NCI-H1105 treated with DMSO at 0.1 percent for 48 hours (cell line): ENCODE measurements around the gene IGF1.
"Not testable (repeated sequence)": the region's sequence is repeated elsewhere in the genome, so short reads cannot be mapped to it uniquely, and the experiment has no call there.

Source experiments
- DNase-seq: peaks from one replicate; lab custom pipeline; 2025; lab: John Stamatoyannopoulos, UW

IGF1 gene

DNA sequence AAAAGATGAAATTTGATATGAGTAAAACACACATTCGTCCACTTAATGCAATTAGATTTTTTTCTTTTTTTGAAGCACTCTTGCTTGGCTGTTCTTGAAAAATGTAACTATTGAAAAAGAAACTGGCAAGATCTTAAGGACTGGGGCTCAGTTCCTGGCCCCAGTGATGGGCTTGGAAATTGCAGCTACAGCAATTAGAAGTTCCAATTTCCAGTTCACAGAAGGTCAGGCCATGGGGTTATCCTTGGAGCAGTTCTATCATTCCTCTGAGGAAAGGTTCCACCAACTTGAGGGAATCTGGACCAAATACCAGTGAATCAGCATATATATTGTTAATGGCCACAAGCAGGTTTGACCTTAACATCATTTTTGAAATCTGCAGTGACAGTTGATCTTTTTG, 18.9 kb downstream of the IGF1 start:
- no peak for DNase-seq

DNA sequence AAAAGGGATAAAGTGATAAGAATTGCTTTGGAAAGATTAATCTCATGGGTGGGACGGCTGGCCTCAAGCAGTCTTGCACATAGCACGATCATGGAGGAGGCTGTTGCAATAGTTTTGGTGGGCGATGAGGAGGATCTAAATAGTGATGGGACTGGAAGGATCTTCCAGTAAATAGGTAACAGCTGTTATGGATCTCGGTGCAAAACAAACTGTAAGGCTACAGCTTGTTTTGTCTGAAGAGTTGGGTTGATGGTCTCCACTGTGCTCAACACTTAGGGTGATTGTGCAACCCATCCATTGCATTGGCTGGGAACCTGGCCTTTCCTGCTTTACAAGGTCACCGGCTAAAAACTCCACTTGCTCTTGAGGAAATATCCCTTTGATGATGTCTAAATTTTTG, 21.0 kb downstream of the IGF1 start:
- DNase-seq = no peak

DNA sequence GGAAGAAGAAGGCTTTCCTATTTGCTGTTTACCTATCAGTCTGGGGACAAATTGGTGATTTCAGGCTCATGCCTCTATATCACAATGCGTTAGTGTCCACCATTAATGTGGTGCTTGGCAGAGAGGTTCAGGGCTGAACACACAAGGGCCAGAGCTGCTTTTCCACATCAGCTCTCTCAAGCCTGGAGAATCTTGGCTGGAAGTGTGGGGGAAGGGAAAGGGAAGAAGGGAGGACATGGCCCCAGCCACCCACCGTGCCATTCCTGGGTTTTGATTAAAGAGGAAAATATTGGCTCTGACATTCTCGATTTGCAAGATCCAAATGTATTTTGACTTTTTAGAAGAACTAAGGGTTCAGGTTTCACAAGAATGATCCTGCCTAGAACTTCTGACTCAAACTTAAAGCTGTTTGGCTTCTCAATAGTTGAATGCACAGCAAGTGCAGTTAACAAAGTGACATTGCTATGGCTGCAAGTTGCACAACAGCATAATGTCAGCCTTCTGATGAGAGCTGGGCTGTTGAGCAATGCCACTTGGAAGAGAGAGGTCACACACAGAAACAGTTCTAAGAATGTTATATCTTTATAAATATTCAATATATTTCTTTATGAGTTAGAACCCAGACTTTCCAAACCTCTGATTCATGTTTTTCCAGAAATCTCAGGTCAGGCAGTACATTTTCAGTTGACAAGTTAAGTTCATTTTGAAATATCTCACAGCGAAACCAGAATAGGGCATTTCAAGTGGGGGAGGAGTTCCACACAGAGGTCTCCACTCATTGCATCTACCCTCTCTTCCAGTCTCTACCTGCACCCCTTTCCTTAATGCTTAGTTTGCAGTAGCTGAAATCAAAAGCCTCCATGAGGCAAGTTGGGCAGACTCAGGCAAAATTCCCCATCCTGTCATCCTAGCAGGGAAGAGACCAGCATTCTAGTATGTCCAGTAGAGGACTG, 25.3 kb downstream of the IGF1 start:
- DNase-seq = no peak

- no peak for DNase-seq
These were observed 26.0 kb downstream of the IGF1 start for GRCh38 chr12:102454330-102454729.

DNA sequence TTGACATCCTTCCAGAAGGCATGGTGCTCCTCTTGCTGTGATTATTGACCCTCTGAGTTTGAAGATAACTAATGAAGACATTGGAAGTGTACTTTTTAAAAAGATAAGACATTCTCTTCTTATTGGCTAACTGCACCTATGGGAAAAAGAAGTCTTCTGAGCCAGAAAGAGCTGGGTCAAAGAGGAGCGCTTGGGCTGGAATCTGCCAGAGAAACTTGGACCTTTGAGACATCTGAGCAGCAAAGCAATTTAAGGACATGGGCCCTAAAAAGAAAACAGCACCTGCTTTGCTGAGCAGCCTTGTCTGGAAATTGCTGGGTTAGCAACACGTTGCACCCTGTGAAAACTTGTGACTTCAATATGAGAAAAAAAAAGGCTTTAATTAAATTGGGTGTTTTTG, 27.8 kb downstream of the IGF1 start:
- DNase-seq = no peak

- not testable (repeated sequence) for DNase-seq
These were observed 31.3 kb downstream of the IGF1 start for GRCh38 chr12:102449018-102449417.

- DNase-seq = not testable (repeated sequence)
These were observed 32.9 kb downstream of the IGF1 start for GRCh38 chr12:102447426-102447825.

DNA sequence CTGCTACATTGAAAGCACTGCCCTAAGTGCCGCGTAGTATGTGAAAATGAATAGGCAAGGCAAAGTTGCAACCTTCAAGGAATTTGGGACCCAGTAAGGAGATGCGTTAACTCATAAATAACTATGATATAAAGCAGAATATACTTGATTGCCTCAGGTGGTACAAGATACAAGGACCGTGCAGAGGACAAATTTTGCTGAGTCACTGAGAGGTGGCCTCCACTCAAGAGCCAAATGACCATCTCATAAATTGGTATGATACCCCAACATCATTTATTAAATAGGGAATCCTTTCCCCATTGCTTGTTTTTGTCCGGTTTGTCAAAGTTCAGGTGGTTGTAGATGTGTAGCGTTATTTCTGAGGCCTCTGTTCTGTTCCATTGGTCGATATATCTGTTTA, 35.7 kb downstream of the IGF1 start:
- no peak for DNase-seq

DNA sequence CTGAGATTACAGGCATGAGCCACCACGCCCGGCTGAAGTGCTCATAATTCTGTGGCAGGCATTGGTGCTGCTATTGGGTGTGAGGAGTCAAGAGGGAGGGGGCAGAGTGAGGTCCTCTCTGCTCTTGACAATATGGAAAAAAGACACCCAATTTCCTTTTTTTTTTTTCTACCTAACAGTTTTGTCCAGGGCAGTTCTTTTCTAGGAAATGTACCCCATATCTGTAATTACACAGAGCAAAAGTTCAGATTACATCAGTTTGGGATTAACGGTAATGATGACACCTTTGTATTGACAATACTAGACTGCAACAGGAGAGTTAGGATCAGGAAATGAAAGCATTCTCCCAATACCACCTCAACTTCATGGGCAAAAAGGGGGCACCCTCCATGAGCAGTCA, 36.3 kb downstream of the IGF1 start:
- DNase-seq = no peak

DNA sequence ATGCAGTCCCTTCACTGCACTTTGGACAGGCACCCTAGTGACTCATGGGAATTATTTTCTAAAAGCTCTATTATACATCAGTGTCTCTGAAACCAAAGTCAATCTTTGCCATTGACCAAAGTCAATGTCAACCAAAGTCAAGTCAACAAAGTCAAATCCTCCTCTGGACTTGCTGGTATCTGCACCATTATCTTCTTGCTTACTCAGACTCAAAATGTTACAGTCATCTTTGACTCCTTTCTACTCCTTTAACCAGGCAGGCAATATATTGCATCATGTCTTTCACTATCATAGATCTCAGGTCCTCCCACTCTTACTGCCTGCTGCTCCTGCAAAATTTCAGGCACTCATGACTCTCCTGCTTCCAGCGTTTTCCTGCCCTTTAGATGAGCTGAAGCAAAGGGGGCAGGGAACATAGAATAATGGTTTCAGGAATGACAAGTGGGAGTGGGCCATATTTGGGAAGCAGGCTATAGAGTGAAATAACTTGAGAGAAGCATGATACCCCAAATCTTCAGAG, 39.2 kb downstream of the IGF1 start:
- no peak for DNase-seq

DNA sequence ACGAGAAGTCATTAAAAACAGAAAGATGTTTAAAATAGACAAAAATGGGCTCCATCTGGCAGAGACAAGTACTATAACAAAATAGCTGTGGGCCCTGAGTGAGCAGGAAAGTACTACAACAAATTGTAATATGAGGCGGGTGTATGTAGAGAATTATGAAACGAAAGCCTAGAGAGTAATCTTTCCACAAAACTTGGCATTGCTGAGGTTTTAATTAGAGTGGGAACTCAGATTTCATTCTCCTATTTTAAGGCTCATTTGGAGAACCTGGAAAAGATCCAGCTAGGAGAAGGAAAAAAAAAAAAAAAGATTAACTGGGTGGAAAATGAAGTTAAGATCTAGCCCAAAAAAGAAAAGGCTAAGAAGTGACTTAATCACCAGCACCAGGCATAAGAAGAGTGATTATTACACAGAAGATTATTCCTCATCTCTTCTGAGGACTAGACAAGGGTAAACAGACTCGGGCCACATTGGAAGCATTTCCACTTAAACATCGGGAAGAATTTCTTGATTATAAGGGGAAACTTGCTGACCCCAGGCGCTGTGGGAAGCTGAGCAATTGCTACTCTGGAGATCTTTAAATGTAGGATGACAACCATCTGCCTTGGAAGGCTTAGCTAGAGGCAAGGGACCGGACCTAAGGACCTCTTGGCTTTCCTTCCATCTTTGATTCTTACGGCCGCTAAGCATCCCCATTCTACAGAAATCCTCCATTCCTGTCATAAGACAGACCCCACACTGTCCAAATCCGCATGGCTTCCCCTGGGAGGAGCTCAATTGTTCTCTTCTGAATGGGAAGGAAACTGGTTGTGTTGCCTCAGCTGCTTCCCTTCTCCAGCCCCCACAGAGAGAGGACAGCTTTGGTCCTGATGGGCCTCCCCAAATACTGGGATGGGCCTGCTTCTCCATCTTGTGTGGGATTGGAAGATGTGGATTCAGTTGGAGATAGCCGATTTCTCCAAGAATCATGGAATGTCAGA, 40.6 kb downstream of the IGF1 start:
- peak; percentile 16 for DNase-seq

GRCh38 chr12:102438827-102439210, 41.5 kb downstream of the IGF1 start:
- no peak for DNase-seq

DNA sequence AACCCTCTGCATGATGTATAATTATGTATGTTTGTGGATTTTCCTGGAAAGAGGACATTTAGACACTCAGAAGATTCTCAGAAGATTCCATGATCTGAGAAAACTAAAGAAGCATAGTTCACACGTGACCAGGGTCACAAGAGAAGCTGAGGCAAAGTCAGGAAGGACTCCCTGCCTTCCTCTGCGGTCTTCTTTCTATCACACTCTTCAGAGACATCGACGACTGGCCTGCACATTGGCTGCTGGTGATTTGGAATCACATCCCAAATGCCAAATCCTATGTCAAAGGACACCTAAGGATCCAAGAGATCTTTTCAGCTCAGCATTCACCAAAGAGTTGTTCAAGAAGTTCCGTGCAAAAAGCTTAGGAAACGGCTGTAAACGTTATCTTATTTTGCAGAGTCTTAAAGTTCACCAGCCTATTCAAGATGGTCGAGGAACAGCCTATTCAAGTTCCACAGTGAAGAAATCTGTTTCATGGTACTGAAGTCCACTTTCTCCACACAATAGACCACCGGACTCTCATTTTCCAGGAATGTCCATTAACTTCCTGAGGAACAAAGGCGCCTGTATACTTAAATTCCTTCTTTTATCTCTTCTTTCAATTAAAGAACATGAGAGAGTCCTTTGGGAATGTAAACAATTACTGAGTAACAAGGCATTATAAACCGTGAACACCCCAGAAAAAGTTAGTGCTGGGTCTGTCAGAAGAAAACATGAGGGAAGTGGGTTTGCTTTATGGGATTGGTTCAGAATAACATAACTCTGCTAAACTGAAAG, 42.1 kb downstream of the IGF1 start:
- DNase-seq = no peak

DNA sequence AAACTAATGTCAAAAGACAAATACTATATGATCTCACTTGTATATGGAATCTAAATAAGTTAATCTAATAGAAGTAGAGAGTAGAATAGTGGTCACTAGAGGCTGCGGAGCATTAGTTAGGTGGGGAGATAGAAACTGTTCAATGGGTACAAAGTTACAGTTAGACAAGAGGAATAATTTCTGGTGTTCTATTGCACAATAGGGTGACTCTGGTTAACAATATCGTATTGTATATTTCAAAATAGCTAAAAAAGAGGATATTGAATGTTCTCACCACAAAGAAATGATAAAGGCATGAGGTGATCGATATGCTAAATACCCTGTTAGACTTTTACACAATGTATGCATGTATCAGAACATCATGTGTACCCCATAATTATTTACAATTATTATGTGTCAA, 42.9 kb downstream of the IGF1 start:
- DNase-seq = no peak

DNA sequence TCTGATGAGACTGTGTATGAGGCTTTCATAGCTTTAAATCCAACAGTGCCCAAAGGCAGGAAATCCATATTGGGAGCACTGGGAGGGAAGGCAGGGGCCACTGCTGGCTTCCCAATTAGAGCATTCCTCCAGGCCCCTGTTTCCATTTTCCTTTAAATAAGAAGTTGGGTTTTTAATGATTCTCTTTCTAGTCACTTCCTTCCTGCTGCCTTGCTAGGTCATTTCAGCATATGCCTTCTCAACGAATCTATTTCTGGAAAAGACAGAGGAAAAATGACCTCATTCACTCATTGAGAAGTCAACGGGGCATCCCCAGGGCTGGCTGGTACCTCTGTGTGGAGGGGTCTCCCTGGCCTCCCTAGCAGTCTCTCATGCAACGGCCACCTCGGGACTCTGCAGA, 43.5 kb downstream of the IGF1 start:
- DNase-seq = no peak

GRCh38 chr12:102435827-102436436, 44.4 kb downstream of the IGF1 start:
- DNase-seq = no peak

GRCh38 chr12:102433304-102433703, 47.1 kb downstream of the IGF1 start:
- DNase-seq = no peak

- no peak for DNase-seq
These were observed 49.7 kb downstream of the IGF1 start for GRCh38 chr12:102430661-102431060.

- DNase-seq = no peak
These were observed 50.9 kb downstream of the IGF1 start for GRCh38 chr12:102429211-102430154.

DNA sequence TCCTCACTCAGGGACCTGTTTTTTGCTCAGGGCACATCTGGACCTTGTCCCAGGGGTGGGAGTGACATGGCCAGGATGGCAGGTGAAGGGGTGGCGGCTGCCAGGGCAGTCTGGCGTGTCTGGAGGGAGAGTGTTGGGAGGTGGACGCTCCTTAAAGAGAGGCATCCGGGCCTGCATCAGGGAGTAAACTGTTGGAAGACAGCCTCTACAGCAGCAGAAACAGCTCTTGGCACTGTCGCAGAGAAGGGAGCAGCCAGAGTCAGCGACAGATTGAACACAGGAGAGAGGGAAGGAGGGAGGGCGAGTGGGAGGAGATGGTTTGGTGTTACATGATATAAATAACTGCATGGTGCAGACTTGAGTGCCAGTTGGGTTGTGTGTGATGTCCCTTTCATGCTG, 52.8 kb downstream of the IGF1 start:
- DNase-seq = no peak
